LHCN-M2 (cell line): ENCODE data around the gene XPR1. TPM values are rescaled to one million over a fixed set of nuclear protein-coding genes. Genes with fewer than 3 reads are reported as not detected.
A peak's percentile ranks its signal among the peaks of the same experiment; 100 is the strongest.

Source experiments
- DNase-seq: peaks from one replicate; pipeline ENCODE4 v3.0.0-alpha.2; 2012; ENCODE audit warnings: low read depth
- total RNA-seq: library from RNA; depleted of rRNA; stranded (reverse); fragments of >200 nt; gene quantifications from 2 replicates; pipeline ENCODE4 v1.2.3, GENCODE V29; 2014

Gene XPR1
- total RNA-seq, 1 experiment from 2014 or later, result 27.0 TPM

- no peak for DNase-seq
Measured at GRCh38 chr1:180615493-180616290, 16.1 kb upstream of the XPR1 start.

- DNase-seq, result no peak
Measured at GRCh38 chr1:180616439-180616838, 15.4 kb upstream of the XPR1 start.

- DNase-seq, result no peak
Measured at GRCh38 chr1:180617774-180618395, 13.9 kb upstream of the XPR1 start.

GRCh38 chr1:180620581-180620980, 11.2 kb upstream of the XPR1 start:
- no peak for DNase-seq

- DNase-seq, result no peak
Measured at GRCh38 chr1:180622658-180623508, 8.9 kb upstream of the XPR1 start.

GRCh38 chr1:180623579-180624347, 8.1 kb upstream of the XPR1 start:
- peak; percentile 26 for DNase-seq

- DNase-seq, result no peak
Measured at GRCh38 chr1:180626711-180627110, 5.1 kb upstream of the XPR1 start.

- peak; percentile 19 for DNase-seq
Measured at GRCh38 chr1:180627411-180627810, 4.4 kb upstream of the XPR1 start.

GRCh38 chr1:180628646-180629045, 3.2 kb upstream of the XPR1 start:
- no peak for DNase-seq

- DNase-seq, result no peak
Measured at GRCh38 chr1:180630408-180631193, 1.2 kb upstream of the XPR1 start.

GRCh38 chr1:180631194-180631765, 542 bp upstream of the XPR1 start:
- no peak for DNase-seq

- DNase-seq, result no peak
Measured at GRCh38 chr1:180632326-180633056, 669 bp downstream of the XPR1 start.

- peak; percentile 18 for DNase-seq
Measured at GRCh38 chr1:180633057-180634056, 1.5 kb downstream of the XPR1 start.

- DNase-seq, result no peak
Measured at GRCh38 chr1:180636138-180636537, 4.3 kb downstream of the XPR1 start.

- DNase-seq, result no peak
Measured at GRCh38 chr1:180639871-180640270, 8.0 kb downstream of the XPR1 start.

- no peak for DNase-seq
Measured at GRCh38 chr1:180640531-180640949, 8.7 kb downstream of the XPR1 start.

GRCh38 chr1:180641662-180642061, 9.8 kb downstream of the XPR1 start:
- DNase-seq, result no peak

- no peak for DNase-seq
Measured at GRCh38 chr1:180642781-180643180, 11.0 kb downstream of the XPR1 start.
